GM18867 (cell line): Measurements from ENCODE around the gene CYTL1.
A peak's percentile ranks its signal among the peaks of the same experiment; 100 is the strongest.
"Not testable (repeated sequence)": the region's sequence is repeated elsewhere in the genome, so short reads cannot be mapped to it uniquely, and the experiment has no call there.

Source experiments
- ATAC-seq: cut with Tn5 transposase; IDR thresholded peaks from one replicate; pipeline ENCODE4 v1.9.1; 2021; ENCODE audit warnings: mild to moderate bottlenecking, moderate library complexity; ENCODE audit not compliant: unreplicated experiment

Gene CYTL1

DNA sequence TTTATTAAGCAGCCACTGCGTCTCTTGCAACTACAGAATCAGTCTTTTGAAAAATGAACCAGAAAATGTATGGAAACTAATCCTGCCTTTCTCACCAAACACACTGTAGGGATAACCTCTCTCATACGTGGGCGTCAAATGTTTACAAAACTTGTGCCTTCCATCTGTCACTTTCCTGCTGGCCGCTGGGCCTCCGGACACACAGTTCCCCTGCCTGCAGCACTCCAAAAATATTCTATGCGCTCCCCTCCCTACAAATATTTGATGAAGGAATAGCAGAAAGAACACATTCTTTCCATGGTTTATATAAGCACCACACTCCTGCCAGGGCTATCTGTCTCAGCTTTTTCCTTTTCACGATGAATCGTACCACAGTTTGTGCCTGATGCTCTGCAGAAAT lies 14.9 kb upstream of the CYTL1 start:
- no peak for ATAC-seq

DNA sequence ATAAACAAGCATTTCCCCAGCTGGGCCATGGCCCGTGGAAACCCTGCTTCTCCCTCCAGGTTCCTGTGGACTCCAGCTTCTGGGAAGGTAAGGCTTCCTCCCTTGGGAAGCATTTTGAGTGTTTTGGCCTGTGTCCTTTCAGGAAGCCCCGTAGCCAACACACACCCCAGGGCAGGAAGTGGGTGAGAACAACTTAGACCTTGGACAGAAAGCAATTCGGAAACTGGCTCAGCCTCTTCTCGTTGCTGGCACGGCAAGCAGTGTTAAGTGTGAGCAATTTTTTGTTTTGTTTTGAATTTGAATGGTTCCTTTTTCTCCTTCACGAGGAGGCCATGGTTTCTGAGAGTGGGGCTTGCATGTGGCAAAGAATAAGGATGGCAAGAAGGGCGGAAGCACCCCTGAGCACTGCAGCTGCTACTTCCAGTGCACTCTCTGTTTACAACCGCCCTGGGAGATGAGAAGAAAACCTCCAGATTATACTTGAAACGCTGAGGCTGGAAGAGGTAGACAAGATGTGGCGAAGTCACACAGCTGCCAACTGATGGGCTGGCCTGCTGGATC lies 14.1 kb upstream of the CYTL1 start:
- ATAC-seq: peak; percentile 32

DNA sequence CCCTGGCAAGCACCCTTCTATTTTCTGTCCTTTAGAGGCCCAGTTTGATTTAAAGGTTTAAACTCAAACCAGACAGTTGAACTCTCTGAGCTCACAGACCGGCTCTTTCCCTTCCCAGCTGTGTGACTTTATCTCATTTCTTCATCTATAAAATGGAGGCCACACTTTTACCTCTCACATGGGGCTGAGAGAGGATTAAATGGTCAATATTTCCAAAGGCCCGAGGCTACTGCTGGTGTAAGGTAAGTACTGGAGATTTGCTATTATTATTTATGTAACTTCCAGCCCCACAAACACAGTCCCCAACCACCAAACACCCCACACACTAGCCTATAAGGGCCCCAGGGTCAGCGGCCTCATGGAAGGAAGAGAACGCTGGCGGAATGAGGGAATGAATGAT lies 13.6 kb upstream of the CYTL1 start:
- ATAC-seq: no peak

DNA sequence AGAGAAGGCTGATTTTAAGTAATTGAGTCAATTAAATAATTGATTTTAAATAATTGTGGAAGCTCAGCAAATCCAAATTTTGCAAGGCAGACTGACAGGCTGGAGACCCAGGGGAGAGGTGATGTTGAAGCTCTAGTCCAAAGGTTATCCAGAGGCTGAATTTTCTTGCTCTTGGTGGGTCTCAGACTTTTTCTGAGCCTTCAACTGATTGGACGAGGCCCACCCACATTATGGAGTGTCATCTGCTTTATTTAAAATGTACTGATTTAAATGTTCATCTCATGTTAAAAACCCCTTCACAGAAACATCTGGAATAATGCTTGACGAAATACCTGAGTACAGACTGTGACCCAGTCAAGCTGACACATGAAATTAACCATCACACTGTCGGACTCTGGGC lies 11.7 kb upstream of the CYTL1 start:
- ATAC-seq: no peak

DNA sequence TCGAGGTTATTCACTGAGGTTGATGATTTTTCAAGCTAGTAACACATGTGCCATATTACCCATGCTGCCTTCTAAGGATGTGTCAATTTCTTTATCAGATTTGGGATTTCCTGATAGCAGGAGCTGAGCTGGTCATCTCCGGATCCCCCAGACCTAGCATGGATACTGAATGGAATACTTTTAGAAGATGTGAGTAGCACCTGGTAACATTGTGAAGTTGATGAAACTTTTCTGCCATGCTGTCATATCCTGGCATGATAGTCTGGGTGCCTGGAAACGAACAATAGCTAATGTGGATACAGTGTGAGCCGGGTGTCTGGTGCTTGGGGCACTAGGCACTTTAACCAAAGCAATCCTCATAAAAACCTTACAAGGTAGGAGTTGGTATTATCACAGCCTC lies 11.0 kb upstream of the CYTL1 start:
- no peak for ATAC-seq

DNA sequence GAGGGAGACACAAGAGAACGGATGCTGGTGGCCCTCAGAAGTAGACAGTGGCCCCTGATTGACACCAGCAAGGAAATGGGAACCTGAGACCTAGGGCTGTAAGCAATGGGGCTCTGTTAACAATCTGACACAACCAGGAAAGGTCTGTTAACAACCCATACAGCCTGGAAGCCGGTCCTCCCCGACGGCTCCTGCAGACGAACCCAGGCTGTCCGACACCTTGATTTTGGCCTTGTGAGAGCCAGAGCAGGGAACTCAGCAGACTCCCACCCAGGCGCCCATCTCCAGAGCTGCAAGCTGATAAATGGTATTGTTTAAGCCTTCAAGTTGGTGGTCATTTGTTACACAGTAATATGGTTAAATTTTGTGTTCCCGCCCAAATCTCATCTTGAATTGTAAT lies 10.2 kb upstream of the CYTL1 start:
- no peak for ATAC-seq

DNA sequence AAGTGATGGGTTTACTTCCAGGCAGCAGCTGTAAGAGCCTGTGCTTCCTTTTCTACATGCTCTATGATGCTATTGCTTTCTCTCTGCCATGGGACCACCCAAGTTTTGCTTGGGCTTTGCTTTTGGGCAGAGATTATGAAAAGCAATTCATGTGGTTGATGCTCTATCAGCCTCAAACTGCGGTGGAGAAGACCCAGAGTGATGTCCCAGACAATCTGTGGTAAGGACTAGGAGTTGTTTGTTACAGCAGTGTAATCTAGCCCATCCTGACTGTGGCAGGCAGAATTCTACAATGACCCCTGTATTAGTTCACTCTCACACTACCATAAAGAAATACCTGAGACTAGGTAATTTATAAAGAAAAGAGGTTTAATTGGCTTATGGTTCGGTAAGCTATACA lies 9.2 kb upstream of the CYTL1 start:
- no peak for ATAC-seq

DNA sequence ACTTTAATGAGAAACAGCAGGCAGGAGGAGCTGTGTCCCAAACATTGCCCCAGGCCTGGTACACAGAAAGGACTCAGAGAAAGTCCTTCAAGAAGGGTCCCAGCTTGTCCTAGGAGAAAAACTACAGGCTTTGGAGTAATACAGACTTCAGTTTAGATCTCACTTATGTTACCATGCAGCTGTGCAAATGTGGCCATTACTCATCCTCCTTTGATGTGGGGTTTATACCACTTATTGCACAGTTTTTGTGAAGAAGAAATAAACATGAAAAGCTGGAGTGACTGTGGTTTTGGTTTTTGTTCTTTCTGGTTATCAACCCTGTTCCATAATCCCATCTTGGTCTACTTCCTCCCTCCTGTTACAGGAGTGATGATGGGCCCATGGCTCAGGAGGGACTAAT lies 8.1 kb upstream of the CYTL1 start:
- no peak for ATAC-seq

DNA sequence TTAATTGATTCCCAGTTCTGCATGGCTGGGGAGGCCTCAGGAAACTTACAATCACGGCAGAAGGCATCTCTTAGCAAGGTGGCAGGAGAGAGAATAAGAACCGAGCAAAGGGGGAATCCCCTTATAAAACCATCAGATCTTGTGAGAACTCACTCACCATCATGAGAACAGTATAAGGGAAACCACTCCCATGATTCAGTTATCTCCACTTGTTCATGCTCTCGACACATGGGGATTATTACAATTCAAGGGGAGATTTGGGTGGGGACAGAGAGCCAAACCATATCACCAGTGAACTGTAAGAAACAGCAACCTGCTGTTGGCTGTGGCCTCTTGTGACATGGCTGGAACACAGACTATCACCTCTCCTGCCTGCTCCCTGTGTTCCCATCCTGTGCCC lies 7.1 kb upstream of the CYTL1 start:
- no peak for ATAC-seq

DNA sequence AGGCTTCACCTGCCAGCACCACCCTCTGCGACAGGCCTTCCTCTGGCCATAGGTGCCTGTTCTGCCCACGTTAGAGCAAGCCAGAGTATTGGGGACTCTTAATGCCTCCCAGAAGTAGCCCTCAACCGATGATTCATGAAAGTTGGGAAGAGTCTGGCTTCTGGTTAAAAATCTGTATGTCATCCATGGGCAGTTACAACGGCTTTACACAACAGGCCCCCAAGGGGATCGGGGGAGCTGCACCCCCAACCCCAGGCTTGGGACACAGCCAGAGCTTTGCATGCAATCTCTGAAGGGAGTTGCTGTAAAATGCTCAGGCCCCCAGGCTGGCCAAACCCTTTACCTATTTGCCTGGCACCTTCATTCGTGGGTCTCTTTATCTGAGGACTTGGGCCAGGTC lies 5.4 kb upstream of the CYTL1 start:
- no peak for ATAC-seq

DNA sequence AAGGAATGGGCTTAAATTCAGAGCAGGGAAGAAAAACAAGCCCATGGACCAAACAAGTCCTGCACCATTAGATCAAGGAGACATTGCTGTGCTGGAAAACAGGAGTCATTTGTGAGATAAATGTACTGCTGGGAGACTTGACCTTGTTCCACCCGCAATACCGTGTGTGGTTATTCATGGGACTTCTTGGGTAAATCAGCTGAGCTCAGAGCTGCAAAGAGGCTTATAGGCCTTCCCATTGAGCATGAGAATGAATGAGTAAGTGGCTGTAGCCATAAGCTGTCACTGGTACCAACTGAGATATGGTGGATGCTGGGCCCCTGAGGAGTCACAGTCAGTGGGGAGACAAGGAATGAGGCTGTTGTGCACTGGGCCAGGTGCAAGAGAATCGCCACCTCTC lies 2.3 kb upstream of the CYTL1 start:
- ATAC-seq: no peak

DNA sequence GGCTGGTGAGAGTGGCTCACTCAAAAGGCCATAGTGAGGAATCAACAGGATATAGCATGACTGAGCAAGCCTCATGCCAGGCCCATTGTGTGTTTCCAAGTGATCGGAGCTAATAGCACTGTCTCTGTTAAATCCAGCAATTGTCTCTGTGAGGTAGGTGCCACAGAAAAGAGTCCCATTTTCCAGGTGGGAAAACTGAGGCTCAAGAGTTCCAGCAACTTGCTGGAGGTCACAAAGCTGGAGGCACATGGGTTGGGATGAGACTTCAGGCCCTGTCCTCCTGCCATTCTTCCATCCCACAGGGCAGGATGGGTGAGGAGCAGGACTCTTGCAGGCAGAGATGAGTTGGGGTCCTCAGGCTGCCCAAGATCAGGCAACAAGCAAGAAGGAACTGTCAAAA lies 1.1 kb upstream of the CYTL1 start:
- ATAC-seq: no peak

DNA sequence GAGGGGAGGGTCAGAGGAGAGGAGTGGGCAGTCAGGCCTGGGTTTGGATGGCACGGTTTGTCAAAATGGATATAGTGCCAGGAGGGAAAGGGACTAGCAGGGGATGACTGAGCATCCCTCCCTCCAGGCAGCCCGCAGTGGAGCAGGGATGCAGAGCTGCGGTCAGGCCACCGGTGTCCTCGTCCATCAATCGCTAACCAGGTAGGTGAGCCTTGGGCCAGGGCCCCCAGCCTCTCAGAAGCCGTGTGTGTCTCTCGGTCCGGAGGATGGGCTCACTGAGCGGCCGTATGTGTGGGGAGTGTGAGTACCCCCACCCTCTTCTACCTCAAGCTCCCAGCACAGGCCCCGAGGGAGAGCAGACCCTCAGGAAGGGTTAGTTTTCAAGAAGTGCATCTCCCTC lies 538 bp upstream of the CYTL1 start:
- no peak for ATAC-seq

DNA sequence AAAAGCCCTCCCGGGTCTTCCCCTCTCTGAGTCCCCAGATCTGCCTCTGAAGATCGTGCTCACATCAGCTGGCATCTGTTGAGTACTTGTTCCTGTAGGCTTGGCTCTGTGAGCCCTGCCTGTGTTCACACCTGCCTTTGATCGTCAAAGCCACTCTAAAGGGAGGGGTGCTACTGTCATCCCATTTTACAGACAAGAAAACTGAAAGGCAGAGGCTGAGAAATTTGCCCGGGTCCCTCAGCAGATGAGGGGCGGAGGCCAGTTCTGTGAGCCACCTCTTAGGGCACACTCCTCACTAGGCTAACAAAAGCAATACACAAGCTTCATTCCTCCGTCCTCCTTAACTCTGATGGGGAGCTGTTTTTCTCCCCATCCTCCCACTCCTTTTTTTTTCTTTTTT lies 655 bp downstream of the CYTL1 start:
- no peak for ATAC-seq

DNA sequence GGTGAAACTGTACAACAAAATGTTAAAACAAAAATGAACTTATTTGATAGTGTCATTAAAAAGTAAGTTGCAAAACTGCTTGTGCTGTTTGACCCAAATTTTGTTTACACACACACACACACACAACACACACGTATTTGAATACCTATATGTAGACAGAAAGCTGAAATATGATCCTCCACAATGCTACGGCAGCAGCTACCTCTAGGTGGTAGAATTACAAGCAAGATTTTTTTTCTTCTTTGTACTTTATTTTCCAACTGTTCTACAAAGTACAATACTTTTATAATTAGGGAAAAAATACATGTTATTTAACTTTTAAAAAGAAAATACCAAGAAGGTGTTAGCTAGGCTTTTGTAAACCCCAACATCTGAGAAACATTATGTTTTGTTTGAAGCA lies 1.2 kb downstream of the CYTL1 start:
- ATAC-seq: no peak

DNA sequence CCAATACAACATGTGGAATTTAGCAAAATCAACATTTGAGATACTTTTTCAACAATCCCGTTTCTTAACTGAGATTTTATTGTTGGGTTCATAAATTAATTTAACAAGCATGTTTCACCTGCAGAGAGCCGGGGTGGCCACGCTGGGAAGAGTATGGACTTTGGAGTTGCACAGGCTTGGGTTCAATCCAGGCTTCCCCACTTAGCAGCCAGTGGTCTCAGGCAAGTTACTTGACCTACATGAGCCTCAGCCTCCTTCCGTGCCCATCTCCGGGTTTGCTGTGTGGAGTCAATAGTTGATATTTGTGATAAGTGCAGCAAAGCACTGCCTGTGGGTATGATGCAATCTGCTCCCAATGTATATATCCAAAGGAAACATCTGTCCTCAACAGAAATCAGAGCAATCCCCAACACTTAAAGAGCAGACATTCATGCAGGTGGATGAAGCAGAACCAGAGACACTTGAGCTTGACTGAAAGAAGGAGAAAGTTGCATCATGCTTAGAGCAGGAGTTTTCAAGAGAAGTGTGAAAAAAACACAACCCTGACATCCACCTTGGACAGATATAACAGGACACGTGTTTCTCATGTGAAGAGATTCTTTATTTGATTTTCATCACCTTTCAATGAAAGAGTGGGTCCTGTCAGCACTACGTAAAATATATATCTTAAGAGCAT lies 5.1 kb downstream of the CYTL1 start:
- no peak for ATAC-seq

DNA sequence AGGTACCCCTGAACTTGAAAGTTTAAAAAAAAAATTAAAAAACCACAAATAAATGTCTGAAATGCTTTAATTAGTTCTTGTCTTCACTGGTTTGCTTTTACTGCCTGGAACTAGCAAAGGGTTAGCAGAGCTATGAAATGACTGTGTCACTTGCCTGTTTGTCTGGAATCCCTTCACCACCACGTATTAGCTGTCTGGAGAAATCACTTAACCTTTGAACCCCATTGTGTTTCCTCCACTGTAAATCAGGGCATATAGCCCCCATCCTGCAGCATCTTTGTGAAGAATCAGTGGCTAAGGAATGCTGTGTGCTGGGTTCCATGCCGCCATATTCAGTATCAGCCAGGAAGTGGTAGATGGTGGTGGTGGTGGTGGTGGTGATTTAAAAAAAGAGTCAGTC lies 6.3 kb downstream of the CYTL1 start:
- no peak for ATAC-seq

DNA sequence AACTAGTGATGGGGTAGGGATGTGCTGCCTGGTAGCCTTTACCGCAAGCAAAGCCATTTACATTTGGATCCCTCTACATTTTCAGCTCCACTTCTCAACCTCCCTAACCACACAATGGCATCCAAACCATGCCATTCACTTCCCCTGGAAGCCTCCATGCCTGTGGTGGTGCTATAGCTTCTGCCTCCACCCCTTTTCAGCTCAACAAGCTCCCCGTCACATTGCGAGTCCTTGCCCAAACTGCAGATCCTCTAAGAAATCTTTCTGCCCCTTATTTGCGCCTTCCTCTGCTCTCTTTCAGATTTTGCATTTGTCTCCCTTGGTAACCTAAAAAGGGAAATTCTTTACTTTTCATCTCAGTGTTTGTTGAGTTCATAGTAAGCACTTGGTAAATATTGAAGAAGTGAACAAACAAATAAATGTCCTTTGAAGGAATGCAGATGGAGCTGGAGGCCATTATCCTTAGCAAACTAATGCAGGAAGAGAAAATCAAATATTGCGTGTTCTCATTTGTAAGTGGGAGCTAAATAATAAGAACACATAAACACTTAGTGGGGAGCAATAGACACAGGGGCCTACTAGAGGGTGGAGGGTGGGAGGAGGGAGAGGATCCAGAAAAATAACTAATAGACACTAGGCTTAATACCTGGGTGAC lies 6.9 kb downstream of the CYTL1 start:
- ATAC-seq: no peak

DNA sequence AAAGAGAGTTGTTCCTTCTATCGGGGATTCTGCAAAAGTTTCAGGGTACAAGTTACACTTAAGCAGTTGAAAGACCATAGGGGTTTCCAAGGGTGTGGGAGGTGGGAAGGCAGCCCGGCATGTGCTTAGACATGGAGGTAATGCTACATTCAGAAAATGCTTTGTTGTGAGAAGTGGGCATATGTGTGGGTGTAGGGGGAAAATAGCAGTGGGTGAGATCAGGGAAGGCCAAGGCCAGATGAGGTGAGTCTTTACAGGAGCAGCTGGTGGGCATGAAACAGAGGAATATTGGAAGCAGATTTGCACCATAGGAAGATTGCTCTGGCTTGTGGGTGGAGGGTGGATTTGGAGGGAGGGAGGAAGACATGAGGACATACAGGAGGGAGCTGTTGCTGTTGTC lies 8.3 kb downstream of the CYTL1 start:
- no peak for ATAC-seq

DNA sequence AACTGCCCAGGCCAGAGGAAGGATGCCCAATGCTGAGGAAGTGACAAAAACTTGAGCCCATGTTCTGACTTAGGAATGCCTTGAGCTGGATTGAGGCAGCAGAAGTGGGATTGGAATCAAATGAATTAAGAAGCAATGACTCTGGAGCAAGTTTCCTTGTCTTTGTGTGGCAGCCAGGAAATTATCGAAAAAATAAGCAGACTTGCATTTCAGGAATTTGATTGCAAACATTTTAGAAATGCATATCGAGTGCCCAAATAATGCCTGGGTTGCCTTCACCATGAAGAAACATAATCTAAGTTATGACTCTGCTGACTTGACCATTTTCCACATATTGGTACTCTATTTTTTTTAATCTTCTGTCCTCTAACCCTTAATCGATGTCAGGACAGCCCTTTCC lies 9.5 kb downstream of the CYTL1 start:
- no peak for ATAC-seq

DNA sequence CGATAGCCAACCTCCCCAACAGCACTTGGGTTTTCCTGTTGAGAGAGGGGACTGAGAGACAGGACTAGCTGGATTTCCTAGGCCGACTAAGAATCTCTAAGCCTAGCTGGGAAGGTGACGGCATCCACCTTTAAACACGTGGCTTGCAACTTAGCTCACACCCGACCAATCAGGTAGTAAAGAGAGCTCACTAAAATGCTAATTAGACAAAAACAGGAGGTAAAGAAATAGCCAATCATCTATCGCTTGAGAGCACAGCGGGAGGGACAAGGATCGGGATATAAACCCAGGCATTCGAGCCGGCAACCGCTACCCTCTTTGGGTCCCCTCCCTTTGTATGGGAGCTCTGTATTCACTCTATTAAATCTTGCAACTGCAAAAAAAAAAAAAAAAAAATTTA lies 12.3 kb downstream of the CYTL1 start:
- ATAC-seq: not testable (repeated sequence)

DNA sequence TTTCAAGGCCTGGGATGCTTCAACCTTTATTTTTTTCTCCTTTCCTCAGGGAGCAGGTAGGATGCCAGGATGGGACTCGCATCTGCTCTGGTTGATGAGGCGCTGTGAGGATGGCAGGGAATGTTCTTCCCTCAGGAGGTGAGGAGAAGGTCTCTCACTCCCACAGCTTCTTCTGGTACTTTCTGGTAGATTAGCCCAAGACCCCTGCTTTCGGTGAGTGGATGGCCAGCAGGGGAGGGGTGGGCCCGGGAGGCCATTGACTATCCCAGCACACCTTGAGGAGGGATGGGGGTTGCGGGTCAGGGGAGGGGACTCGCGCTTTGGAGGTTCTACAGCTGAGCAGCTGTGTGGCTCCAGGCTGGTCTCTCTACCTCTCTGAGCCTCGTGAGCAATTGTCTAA lies 14.8 kb downstream of the CYTL1 start:
- no peak for ATAC-seq

DNA sequence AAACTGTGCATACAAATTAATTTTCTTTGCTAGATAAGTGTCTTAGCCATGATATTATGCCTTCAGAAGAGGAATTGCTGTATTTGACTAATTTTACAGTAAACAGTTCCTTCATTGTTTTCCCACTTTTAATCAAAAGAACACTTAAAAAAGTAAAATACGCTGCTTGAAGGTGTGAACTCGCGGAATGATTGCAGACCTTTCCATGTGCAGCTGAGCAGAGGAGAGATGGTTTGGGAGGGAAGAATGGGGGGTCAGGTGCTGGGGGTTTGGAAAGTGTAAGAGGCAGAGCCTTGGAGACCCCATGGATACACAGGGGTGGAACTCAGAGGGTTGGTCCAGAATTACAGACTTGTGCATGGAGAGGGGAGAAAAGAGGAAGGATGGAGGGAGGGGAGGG lies 15.3 kb downstream of the CYTL1 start:
- no peak for ATAC-seq
